Neural crest cell (in vitro differentiated cells): ENCODE measurements around the gene MCEMP1. TPM values are rescaled to one million over a fixed set of nuclear protein-coding genes. Genes with fewer than 3 reads are reported as not detected.
A peak's percentile ranks its signal among the peaks of the same experiment; 100 is the strongest.

ENCODE experiments used
- DNase-seq: peaks from one replicate; pipeline ENCODE4 v3.0.0; 2021; ENCODE audit warnings: low read depth, mixed read lengths, low spot score
- H3K27ac Mint-ChIP-seq: one replicate; pipeline ENCODE4 v1.8.0; 2021; ENCODE audit warnings: mild to moderate bottlenecking, mixed read lengths; ENCODE audit not compliant: unreplicated experiment
- H3K27me3 Mint-ChIP-seq: 2 replicates; pipeline ENCODE4 v1.8.0; 2021; ENCODE audit warnings: low read depth, mild to moderate bottlenecking, mixed read lengths
- H3K36me3 Mint-ChIP-seq: 2 replicates; pipeline ENCODE4 v1.8.0; 2021; ENCODE audit warnings: low read depth, mild to moderate bottlenecking, mixed read lengths
- H3K4me1 Mint-ChIP-seq: 2 replicates; pipeline ENCODE4 v1.8.0; 2021; ENCODE audit warnings: mixed read lengths
- H3K4me3 Mint-ChIP-seq: one replicate; pipeline ENCODE4 v1.8.0; 2021; ENCODE audit warnings: mild to moderate bottlenecking, mixed read lengths
- H3K9me3 Mint-ChIP-seq: 2 replicates; pipeline ENCODE4 v1.8.0; 2021; ENCODE audit warnings: mixed read lengths
- CTCF ChIP-seq: fragments of 200-600 bp; sonication (generic); conservative IDR thresholded peaks from 2 replicates; pipeline ENCODE4 v1.5.0; 2021; ENCODE audit warnings: antibody characterized with exemption, mild to moderate bottlenecking
- total RNA-seq: library from RNA; stranded (reverse); gene quantifications from 2 replicates; pipeline ENCODE4 v1.2.1, GENCODE V29; 2021

MCEMP1 gene
- total RNA-seq, 1 donor from 2014 or later = not detected

- no peak for DNase-seq
- Mint-ChIP-seq H3K27ac (no peak overlapping the region), H3K9me3 (peaks cover 3% of the 10 kb centered on the region), H3K36me3 (no peaks in the 10 kb centered on the region), H3K4me1 (no peaks in the 10 kb centered on the region), H3K4me3 (no peak overlapping the region), H3K27me3 (peaks cover 75% of the 10 kb centered on the region)
- TF ChIP-seq CTCF = no peak
Measured at GRCh38 chr19:7676376-7676775, 514 bp upstream of the MCEMP1 start.

GRCh38 chr19:7677669-7678311, 900 bp downstream of the MCEMP1 start:
- H3K36me3 Mint-ChIP-seq = no peaks in the 10 kb centered on the region
- H3K27ac Mint-ChIP-seq = no peak overlapping the region
- peaks cover 4% of the 10 kb centered on the region for H3K4me1 Mint-ChIP-seq
- H3K9me3 Mint-ChIP-seq = peaks cover 3% of the 10 kb centered on the region
- peak overlapping the region; percentile 41 for H3K4me3 Mint-ChIP-seq
- no peak for TF ChIP-seq CTCF
- H3K27me3 Mint-ChIP-seq = peaks cover 62% of the 10 kb centered on the region
- DNase-seq = no peak

- no peak for TF ChIP-seq CTCF
Measured at GRCh38 chr19:7678971-7679751, 2.3 kb downstream of the MCEMP1 start.

GRCh38 chr19:7679771-7680605, 3.1 kb downstream of the MCEMP1 start:
- Mint-ChIP-seq H3K4me3 (peak overlapping the region; percentile 90), H3K27me3 (peaks cover 41% of the 10 kb centered on the region), H3K9me3 (no peaks in the 10 kb centered on the region), H3K27ac (no peak overlapping the region), H3K36me3 (no peaks in the 10 kb centered on the region), H3K4me1 (peaks cover 4% of the 10 kb centered on the region)
- no peak for TF ChIP-seq CTCF
- no peak for DNase-seq

More at GRCh38 chr19:7678971-7679751, 2.3 kb downstream of the MCEMP1 start:
- no peak for DNase-seq
- Mint-ChIP-seq H3K4me3 (peak overlapping the region; percentile 90), H3K27ac (no peak overlapping the region), H3K36me3 (no peaks in the 10 kb centered on the region), H3K4me1 (peaks cover 4% of the 10 kb centered on the region), H3K27me3 (peaks cover 48% of the 10 kb centered on the region), H3K9me3 (peaks cover 3% of the 10 kb centered on the region)

GRCh38 chr19:7680606-7681339, 3.9 kb downstream of the MCEMP1 start, which contains the start of gene TRAPPC5:
TRAPPC5 (plus strand) TSS chr19:7680833; CDS start chr19:7682254, 1,421 bp downstream.
- Mint-ChIP-seq H3K27me3 (peaks cover 40% of the 10 kb centered on the region), H3K9me3 (no peaks in the 10 kb centered on the region), H3K27ac (peak within 1 kb of the TSS; percentile 90), H3K36me3 (no peaks in the 10 kb centered on the region), H3K4me1 (peaks cover 11% of the 10 kb centered on the region), H3K4me3 (peak within 1 kb of the TSS; percentile 90)
- TF ChIP-seq CTCF = peak; percentile 94
- DNase-seq = peak; percentile 85
